Tibial nerve (tissue), 4 donors: ENCODE data around the gene DPH2.
A peak's percentile ranks its signal among the peaks of the same experiment; 100 is the strongest.

Source experiments
- EP300 ChIP-seq, 2 donors: sonication (generic); formaldehyde crosslinking; IDR thresholded peaks; one replicate each; pipeline ENCODE4 v1.6.1; 2017; ENCODE audit warnings: antibody characterized with exemption in 2 of 2, mild to moderate bottlenecking in 1 of 2
- POLR2A ChIP-seq, 2 donors: fragments of 450-650 bp; IDR thresholded peaks; one replicate each; pipeline ENCODE4 v1.6.1; 2017; ENCODE audit warnings: antibody characterized with exemption in 2 of 2, mild to moderate bottlenecking in 2 of 2, moderate library complexity in 2 of 2
- TF ChIP-seq, protein P1 (sequence below), 5 experiments: fragments of 200-600 bp in 3 of 5; fragments of 450-650 bp in 2 of 5; sonication (generic) in 3 of 5; IDR thresholded peaks; one replicate each; pipeline ENCODE4 v1.5.1; 2016 to 2019; ENCODE audit warnings: antibody characterized with exemption in 5 of 5, mild to moderate bottlenecking in 3 of 5, moderate library complexity in 2 of 5

DNA sequence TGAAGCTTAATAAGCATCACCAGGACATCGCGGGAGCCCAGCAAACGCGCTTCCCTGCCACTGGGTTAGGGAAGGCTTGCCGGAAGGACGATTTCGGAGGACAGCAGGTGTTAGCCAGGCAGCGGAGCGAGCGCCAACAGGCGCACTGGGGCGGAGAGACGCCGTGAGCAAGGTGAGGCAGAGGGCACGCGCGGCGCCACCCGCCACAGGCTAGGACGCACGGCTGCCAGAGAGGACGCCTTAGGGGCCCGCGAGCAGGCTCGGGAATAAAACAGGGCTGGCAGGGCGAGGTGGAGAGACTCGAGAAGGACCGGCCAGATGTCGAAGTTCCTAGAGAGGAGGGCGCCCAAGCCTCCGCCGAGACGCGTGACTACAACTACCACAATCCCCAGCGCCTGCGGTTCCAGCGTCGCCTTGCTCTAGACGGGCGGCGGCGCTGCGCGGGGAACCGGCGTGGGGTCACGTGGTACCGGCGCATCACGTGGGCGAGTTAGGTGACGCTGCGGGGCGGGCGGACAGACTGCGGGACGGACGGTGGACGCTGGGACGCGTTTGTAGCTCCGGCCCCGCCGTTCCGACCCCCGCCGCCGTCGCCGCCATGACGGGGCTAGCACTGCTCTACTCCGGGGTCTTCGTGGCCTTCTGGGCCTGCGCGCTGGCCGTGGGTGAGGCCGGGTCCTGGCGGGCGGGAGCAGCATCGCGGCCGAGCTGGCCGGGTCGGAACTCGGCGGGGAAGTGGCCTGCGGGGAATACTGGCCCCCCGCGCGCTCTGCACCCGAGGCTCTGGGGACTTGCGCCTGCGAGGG lies 4.8 kb downstream of the DPH2 start, which contains the start of gene ATP6V0B:
- TF ChIP-seq, protein P1, sequence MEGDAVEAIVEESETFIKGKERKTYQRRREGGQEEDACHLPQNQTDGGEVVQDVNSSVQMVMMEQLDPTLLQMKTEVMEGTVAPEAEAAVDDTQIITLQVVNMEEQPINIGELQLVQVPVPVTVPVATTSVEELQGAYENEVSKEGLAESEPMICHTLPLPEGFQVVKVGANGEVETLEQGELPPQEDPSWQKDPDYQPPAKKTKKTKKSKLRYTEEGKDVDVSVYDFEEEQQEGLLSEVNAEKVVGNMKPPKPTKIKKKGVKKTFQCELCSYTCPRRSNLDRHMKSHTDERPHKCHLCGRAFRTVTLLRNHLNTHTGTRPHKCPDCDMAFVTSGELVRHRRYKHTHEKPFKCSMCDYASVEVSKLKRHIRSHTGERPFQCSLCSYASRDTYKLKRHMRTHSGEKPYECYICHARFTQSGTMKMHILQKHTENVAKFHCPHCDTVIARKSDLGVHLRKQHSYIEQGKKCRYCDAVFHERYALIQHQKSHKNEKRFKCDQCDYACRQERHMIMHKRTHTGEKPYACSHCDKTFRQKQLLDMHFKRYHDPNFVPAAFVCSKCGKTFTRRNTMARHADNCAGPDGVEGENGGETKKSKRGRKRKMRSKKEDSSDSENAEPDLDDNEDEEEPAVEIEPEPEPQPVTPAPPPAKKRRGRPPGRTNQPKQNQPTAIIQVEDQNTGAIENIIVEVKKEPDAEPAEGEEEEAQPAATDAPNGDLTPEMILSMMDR (IDR thresholded peaks at IDR 0.05) = peak in 4 of 5 experiments; percentile 14 to 77 (median 57)
- TF ChIP-seq POLR2A (IDR thresholded peaks at IDR 0.05) (peak; percentile 91 to 95), EP300 (IDR thresholded peaks at IDR 0.05) (peak; percentile 81 to 96)
